ENCODE measurements around the gene CLEC1A. TPM values are rescaled to one million over a fixed set of nuclear protein-coding genes. Genes with fewer than 3 reads are reported as not detected.

CLEC1A gene, protein sequence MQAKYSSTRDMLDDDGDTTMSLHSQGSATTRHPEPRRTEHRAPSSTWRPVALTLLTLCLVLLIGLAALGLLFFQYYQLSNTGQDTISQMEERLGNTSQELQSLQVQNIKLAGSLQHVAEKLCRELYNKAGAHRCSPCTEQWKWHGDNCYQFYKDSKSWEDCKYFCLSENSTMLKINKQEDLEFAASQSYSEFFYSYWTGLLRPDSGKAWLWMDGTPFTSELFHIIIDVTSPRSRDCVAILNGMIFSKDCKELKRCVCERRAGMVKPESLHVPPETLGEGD
- 0.70 TPM for total RNA-seq

- ATAC-seq (peak; percentile 50), DNase-seq (ENCODE audit: low spot score) (no peak)
Observed at GRCh38 chr12:10098791-10099190, at the start of gene CLEC1A. Gene CLEC1A (minus strand): TSS chr12:10098985. CDS start chr12:10098922, 63 bp downstream.

- ATAC-seq (no peak), DNase-seq (ENCODE audit: low spot score) (no peak)
Observed at GRCh38 chr12:10147714-10148403, 49.1 kb upstream of the CLEC1A start.

GRCh38 chr12:10142976-10143589 is 44.3 kb upstream of the CLEC1A start:
- ATAC-seq (no peak), DNase-seq (ENCODE audit: low spot score) (no peak)

DNA sequence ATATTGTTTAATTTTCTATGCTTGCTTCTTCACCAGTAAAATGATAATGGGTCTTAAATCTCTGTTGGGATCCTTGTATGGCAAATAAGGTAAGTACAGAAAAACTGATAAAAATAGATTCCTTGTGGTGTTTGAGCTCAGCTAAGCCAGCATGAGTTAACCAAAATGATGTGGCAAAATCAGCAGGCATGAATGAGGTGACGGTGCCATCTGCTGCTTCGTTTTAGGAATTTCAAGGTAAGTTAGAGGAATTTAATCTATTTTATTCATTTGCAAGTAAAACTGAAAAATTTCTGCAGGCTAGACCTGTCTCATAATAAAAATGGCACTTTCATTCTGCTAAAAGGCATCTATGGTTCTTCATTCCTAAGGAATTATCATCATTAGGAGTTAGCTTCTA is 41.2 kb upstream of the CLEC1A start:
- ATAC-seq (peak; percentile 84), DNase-seq (ENCODE audit: low spot score) (no peak)

GRCh38 chr12:10136637-10137205 is 37.9 kb upstream of the CLEC1A start:
- ATAC-seq (peak; percentile 48), DNase-seq (ENCODE audit: low spot score) (no peak)

DNA sequence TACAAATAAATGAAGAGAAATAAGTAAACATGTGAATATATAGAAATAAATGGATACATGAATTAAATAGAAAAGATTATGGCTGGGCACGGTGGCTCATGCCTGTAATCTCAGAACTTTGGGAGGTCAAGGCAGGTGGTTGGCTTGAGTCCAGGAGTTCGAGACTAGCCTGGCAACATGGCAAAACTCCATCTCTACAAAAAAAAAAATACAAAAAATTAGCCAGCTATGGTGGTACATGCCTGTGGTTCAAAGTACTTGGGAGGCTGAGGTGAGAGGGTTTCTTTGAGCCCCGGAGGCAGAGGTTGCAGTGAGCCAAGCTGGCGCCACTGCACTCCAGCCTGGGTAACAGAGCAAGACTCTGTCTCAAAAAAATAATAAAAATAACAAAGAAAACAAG is 36.3 kb upstream of the CLEC1A start:
- ATAC-seq (no peak), DNase-seq (ENCODE audit: low spot score) (no peak)

DNA sequence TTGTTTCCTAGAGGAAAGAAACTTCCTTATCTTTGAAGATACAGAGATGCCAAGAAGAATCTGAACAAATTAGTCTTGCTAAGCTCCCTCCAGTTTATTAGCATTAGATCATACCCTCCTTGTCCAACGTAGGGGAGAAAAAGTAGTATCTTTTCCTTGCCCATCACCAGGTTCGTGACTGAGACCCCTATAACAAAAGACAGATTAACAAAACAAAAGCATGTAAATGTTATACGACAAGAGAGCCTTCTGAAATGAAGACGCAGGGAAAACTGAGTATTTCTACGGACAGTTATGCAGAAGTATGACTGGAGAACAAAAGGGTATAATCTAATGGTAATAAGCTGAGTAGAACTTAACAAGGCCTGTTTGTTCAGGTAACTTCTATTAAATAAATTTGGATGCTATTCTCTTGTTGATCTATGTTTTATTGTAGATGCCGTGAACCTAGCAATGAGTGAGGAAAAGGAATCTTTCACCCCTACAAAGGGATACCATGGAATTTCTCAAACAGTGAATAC is 34.1 kb upstream of the CLEC1A start:
- no peak for ATAC-seq
- DNase-seq (ENCODE audit: low spot score): no peak

- DNase-seq (ENCODE audit: low spot score): no peak
- no peak for ATAC-seq
Observed at GRCh38 chr12:10131111-10131690, 32.4 kb upstream of the CLEC1A start.

DNA sequence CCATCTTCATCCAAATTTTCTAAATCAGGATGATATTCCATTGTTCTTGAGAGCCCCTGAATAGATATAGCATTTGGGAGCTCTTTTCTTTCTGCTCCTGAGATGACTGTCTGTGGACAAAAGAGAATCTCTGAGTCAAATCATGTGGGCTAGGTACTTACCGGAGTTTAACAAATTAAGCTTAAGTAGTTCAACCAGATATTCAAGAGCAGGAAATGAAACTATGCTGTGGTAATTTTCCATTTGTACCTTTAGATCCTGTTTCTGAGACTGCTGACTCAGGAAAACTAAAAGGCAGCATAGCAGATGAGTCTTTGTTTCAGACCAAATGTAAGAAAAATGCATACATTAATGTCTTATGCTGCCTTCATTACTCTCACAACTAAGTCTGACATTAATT is 31.3 kb upstream of the CLEC1A start, which contains the start of gene CLEC7A:
Gene CLEC7A, minus strand, starts transcription at position 158 of the 400 bp plus-strand sequence. Its CDS starts 117 bp downstream, at position 41.
- no peak for DNase-seq (ENCODE audit: low spot score)
- no peak for ATAC-seq

GRCh38 chr12:10128687-10129086 is 29.9 kb upstream of the CLEC1A start:
- peak; percentile 26 for ATAC-seq
- no peak for DNase-seq (ENCODE audit: low spot score)

- no peak for ATAC-seq
Observed at GRCh38 chr12:10126413-10126812, 27.6 kb upstream of the CLEC1A start.

GRCh38 chr12:10122689-10123088 is 23.9 kb upstream of the CLEC1A start:
- no peak for DNase-seq (ENCODE audit: low spot score)
- ATAC-seq: peak; percentile 81

More at GRCh38 chr12:10126413-10126812, 27.6 kb upstream of the CLEC1A start:
- no peak for DNase-seq (ENCODE audit: low spot score)

GRCh38 chr12:10121278-10121677 is 22.5 kb upstream of the CLEC1A start:
- no peak for ATAC-seq
- DNase-seq (ENCODE audit: low spot score): no peak

GRCh38 chr12:10119066-10119465 is 20.3 kb upstream of the CLEC1A start:
- ATAC-seq (no peak), DNase-seq (ENCODE audit: low spot score) (no peak)

GRCh38 chr12:10115890-10116289 is 17.1 kb upstream of the CLEC1A start:
- ATAC-seq (no peak), DNase-seq (ENCODE audit: low spot score) (no peak)

DNA sequence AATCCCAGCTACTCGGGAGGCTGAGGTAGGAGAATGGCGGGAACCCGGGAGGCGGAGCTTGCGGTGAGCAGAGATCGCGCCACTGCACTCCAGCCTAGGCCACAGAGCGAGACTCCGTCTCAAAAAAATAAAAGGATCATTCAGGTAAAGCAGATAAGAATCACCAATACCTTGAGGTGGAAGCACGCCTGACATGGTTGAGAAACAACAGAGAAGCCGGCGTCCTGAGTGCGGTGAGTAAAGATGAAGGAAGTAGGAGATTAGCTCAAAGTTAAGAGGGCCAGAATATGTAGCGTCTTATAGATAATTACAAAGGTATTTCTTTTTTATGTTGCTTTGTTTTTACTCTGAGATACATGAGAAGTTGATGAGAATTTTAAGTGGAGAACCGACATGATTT is 16.5 kb upstream of the CLEC1A start:
- no peak for DNase-seq (ENCODE audit: low spot score)
- no peak for ATAC-seq

GRCh38 chr12:10113920-10114319 is 15.1 kb upstream of the CLEC1A start:
- ATAC-seq: no peak
- no peak for DNase-seq (ENCODE audit: low spot score)

GRCh38 chr12:10113075-10113474 is 14.3 kb upstream of the CLEC1A start:
- ATAC-seq (no peak), DNase-seq (ENCODE audit: low spot score) (no peak)

GRCh38 chr12:10111451-10111850 is 12.7 kb upstream of the CLEC1A start:
- no peak for ATAC-seq
- DNase-seq (ENCODE audit: low spot score): no peak

GRCh38 chr12:10110256-10110844 is 11.6 kb upstream of the CLEC1A start:
- DNase-seq (ENCODE audit: low spot score) (no peak), ATAC-seq (peak; percentile 58)

- ATAC-seq (peak; percentile 38), DNase-seq (ENCODE audit: low spot score) (no peak)
Observed at GRCh38 chr12:10102322-10102721, 3.5 kb upstream of the CLEC1A start.

All from left lobe of liver (tissue), 2 donors.